ENCODE measurements around the gene IL1B.

IL1B gene

DNA sequence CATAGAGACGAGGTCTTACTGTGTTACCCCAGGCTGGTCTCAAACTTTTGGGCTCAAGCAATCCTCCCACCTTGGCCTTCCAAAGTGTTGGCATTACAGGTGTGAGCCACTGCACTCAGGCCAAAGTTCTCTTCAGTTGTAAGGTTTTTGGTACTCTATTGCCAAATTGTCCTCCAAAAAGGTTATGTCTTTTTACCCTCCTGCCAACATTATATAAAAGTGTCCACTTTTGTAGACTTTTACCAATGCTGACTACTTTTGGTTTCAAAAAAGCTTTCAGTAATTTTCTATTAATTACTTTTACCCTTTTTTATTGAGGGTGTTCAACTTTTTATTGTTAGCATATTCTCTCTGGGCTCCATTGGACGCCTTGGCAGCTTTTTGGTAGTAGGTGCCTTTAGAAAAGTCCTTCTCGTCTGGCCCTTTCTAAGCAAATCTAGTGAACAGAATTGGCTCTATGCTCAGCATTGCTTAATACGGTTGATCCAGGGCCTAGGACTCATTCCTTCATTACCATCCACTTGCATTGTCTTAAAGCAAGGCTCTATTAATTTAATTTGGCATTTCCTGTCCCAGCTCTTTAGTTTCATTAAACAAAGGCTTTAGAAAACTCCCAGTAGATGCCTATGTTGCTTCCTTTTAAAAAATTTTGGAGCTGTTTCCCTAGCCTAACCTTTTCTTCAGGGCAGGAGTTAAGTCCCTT, 35.5 kb downstream of the IL1B start:
- H3K4me1 ChIP-seq (ENCODE audit: insufficient read depth, low read length): peaks cover 7% of the 10 kb centered on the region
- H3K4me3 ChIP-seq (ENCODE audit: low read length): no peak overlapping the region
- H3K36me3 ChIP-seq (ENCODE audit: insufficient read depth, low read length): no peaks in the 10 kb centered on the region
- no peaks in the 10 kb centered on the region for H3K9me3 ChIP-seq (ENCODE audit: low read length)
- H3K27me3 ChIP-seq (ENCODE audit: insufficient read depth, low read length): no peaks in the 10 kb centered on the region
- no peak overlapping the region for H2AFZ ChIP-seq (ENCODE audit: low read depth, low read length)

DNA sequence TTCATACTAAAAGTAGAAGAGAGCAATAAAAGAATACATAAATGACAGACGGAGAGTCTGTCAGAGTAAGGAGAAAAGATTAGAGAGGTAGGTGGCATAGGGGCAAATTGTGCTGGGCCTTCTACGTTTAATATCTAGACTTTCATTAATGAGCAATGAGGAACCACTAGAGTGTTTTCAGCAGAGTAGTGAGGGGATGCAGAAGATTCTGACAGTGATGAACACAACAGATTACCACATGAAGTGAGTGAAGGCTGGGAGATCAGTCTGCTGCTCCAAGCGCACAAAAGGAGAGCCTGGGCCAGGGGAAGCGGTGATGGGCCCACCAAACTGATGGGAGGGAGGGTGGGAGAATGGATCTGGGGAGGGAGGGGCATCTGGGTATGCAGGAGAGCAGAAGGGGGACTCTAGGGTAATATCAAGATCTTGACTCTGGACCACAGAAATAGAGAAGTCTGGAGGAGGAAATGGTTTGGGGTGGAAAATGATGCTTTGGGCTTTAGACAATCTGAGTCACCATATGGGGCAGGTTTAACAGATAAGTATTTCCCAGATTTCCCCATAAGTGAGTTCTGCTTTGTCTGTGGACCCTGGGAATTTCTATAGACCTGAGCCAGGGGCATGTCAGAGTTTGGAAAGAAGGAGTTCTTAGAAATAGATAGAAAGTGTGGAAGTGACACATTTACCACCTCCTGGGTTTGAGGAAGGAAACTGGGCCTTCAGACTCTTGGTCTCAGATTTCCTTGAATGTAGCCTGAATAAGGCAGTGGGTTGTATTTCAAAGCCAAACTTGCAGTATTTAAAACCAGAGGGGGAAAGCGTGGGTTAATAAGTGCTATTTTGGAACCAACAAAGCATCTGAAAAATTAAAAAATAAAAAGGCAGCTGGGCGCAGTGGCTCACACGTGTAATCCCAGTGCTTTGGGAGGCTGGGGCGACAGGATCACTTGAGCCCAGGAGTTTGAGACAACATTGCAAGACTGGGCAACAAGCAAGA, 37.3 kb downstream of the IL1B start:
- no peaks in the 10 kb centered on the region for H3K36me3 ChIP-seq (ENCODE audit: insufficient read depth, low read length)
- no peaks in the 10 kb centered on the region for H3K9me3 ChIP-seq (ENCODE audit: low read length)
- H3K4me3 ChIP-seq (ENCODE audit: low read length): no peak overlapping the region
- H3K4me1 ChIP-seq (ENCODE audit: insufficient read depth, low read length): no peaks in the 10 kb centered on the region
- no peak overlapping the region for H2AFZ ChIP-seq (ENCODE audit: low read depth, low read length)
- no peaks in the 10 kb centered on the region for H3K27me3 ChIP-seq (ENCODE audit: insufficient read depth, low read length)

DNA sequence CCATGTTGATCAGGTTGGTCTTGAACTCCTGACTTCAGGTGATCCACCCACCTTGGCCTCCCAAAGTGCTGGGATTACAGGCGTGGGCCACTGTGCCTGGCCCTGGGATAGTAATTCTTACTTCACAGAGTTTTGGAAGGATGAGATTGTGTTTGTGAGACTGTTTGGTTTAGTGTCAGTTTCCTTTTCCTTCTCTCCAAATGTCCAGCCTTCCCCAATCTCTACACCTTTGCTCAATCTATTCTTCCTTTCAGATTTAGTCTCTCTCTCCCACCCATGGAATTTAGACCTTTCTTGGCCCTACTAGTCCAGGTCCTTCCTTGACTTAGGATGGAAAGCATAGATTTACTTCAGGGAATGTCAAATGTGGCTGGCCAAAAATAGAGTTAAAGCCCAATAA, 40.1 kb downstream of the IL1B start:
- no peak overlapping the region for H3K4me3 ChIP-seq (ENCODE audit: low read length)
- no peak overlapping the region for H2AFZ ChIP-seq (ENCODE audit: low read depth, low read length)
- H3K27me3 ChIP-seq (ENCODE audit: insufficient read depth, low read length): no peaks in the 10 kb centered on the region
- no peaks in the 10 kb centered on the region for H3K9me3 ChIP-seq (ENCODE audit: low read length)
- H3K4me1 ChIP-seq (ENCODE audit: insufficient read depth, low read length): no peaks in the 10 kb centered on the region
- no peaks in the 10 kb centered on the region for H3K36me3 ChIP-seq (ENCODE audit: insufficient read depth, low read length)

DNA sequence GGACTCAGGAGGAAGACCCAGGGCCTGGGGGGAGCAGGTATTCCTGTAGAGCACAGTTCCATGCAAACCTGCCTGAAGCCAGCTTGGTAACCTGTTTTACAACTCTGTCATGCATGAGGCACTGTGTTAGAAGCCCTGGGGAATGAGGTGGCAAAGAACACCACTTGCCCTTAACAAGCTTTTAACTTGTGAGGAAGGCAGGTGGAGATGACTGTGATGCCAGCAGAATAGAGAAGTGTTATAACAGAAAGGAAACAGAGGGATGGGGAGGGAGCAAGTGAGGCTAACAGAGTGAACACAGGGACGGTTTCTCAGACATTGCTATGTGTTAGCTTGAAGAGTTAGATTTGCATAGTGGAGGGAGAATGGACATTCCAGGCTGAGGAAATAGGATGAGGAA, 40.8 kb downstream of the IL1B start:
- no peak overlapping the region for H2AFZ ChIP-seq (ENCODE audit: low read depth, low read length)
- H3K4me1 ChIP-seq (ENCODE audit: insufficient read depth, low read length): no peaks in the 10 kb centered on the region
- no peak overlapping the region for H3K4me3 ChIP-seq (ENCODE audit: low read length)
- H3K9me3 ChIP-seq (ENCODE audit: low read length): no peaks in the 10 kb centered on the region
- no peaks in the 10 kb centered on the region for H3K27me3 ChIP-seq (ENCODE audit: insufficient read depth, low read length)
- H3K36me3 ChIP-seq (ENCODE audit: insufficient read depth, low read length): no peaks in the 10 kb centered on the region

DNA sequence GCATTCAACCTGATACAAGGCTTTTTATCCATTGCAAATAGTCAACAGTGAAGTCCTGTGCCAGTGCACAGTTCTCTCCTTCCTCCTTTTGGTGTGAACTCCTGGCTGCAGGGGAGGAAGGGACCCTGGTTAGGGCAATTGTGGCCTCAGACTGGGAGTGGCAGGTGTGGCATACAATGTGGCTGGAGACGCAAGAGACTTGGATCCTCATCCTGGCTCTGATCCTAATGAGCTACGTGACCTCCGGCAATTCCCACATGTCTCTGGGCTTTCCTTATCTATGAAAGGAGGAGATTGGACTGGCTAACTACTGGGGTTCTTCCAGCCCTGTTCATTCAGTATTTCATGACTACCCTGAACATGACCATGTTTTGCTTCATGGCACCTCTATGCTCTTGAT, 41.7 kb downstream of the IL1B start:
- Histone ChIP-seq H3K4me1 (ENCODE audit: insufficient read depth, low read length) (no peaks in the 10 kb centered on the region), H3K4me3 (ENCODE audit: low read length) (no peak overlapping the region), H3K9me3 (ENCODE audit: low read length) (no peaks in the 10 kb centered on the region), H3K27me3 (ENCODE audit: insufficient read depth, low read length) (no peaks in the 10 kb centered on the region), H3K36me3 (ENCODE audit: insufficient read depth, low read length) (no peaks in the 10 kb centered on the region), H2AFZ (ENCODE audit: low read depth, low read length) (no peak overlapping the region)

DNA sequence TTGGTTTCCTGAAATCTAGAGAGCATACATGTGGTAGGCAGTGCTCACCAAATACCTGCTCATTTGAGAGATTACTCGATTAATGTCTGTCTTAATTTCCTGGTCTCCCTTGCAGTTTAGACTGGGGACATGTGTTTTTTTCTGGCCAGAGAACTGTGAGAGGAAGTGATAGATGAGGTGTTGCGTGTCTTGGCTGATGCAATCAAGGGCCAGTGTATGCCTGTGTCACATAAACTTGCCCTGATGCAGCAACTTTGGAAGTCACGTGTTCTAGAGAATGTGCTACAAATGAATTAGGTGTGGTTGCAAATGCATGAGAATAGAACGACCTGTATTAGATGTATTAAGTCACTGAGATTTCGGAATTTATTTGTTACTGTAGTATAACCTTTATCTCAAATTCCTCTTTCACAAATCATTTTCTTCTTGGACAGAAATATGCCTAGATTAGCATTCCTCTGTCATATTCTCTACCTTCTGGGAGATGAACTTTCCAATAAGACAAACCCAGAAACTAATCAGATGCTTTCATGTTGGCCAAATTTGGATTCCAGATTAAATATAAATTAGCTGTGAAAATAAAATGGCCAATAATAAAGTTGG, 42.3 kb downstream of the IL1B start:
- Histone ChIP-seq H3K4me3 (ENCODE audit: low read length) (no peak overlapping the region), H3K27me3 (ENCODE audit: insufficient read depth, low read length) (no peaks in the 10 kb centered on the region)

DNA sequence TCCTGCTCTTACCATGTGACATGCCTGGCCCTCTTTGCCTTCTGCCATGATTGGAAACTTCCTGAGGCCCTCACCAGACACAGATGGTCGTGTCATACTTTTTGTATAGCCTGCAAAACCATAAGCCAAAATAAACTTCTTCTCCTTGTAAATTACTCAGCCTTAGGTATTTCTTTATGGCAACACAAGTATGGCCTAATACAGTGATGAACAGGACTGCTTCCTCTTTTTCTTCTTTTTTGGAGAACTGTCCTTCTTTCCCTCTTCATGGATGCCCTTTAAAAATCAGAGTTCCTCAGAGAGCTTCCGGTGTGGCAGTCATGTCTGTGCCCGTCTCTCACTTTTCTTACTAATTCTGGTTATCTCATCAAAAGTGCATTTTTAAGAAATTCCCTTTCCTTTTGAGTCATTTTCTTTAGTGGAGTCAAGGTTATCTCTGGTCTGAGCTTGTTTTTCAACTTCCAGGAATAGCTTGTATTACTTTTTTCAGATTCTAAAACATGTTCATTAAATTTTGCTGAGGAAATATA, 43.1 kb downstream of the IL1B start:
- Histone ChIP-seq H3K9me3 (ENCODE audit: low read length) (no peaks in the 10 kb centered on the region), H3K4me3 (ENCODE audit: low read length) (no peak overlapping the region), H2AFZ (ENCODE audit: low read depth, low read length) (no peak overlapping the region), H3K36me3 (ENCODE audit: insufficient read depth, low read length) (no peaks in the 10 kb centered on the region), H3K27me3 (ENCODE audit: insufficient read depth, low read length) (no peaks in the 10 kb centered on the region), H3K4me1 (ENCODE audit: insufficient read depth, low read length) (no peaks in the 10 kb centered on the region)

More for the DNA sequence above, 42.3 kb downstream of the IL1B start:
- Histone ChIP-seq H3K4me1 (ENCODE audit: insufficient read depth, low read length) (no peaks in the 10 kb centered on the region), H3K36me3 (ENCODE audit: insufficient read depth, low read length) (no peaks in the 10 kb centered on the region), H3K9me3 (ENCODE audit: low read length) (no peaks in the 10 kb centered on the region), H2AFZ (ENCODE audit: low read depth, low read length) (no peak overlapping the region)

DNA sequence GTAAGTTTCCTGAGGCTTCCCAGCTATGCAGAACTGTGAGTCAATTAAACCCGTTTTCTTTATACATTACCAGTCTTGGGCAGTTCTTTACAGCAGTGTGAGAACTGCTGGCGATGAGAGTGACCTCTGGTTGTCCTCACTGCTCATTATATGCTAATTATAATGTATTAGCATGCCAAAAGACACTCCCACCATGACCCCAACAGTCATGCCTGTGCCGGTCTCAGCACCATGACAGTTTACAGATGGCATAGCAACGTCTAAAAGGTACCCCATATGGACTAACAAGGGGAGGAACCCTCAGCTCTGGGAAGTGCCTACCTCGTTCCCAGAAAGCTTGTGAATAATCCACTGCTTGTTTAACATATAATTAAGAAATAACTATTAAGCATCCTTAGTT, 44.2 kb downstream of the IL1B start:
- Histone ChIP-seq H2AFZ (ENCODE audit: low read depth, low read length) (no peak overlapping the region), H3K27me3 (ENCODE audit: insufficient read depth, low read length) (no peaks in the 10 kb centered on the region), H3K4me1 (ENCODE audit: insufficient read depth, low read length) (no peaks in the 10 kb centered on the region), H3K36me3 (ENCODE audit: insufficient read depth, low read length) (no peaks in the 10 kb centered on the region), H3K4me3 (ENCODE audit: low read length) (no peak overlapping the region), H3K9me3 (ENCODE audit: low read length) (no peaks in the 10 kb centered on the region)

DNA sequence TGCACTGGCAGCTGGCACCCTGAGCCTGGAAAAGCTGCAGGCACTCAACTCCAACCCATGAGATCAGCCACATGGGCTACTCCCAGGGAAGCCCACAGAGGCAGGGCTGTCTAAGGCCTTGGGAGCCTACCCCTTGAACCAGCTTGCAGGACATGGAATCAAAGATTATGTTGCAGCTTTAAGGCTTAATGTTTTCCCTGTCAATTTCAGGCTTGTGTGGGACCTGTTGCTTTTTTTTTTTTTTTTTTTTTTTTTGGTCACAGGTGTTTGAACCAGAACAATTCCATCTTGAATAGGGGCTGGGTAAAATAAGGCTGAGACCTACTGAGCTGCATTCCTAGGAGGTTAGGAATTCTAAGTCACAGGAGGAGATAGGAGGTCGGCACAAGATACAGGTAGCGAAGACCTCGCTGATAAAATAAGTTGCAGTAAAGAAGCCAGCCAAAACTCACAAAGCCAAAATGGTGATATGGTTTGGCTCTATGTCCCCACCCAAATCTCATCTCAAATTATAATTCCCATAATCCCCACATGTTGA, 44.8 kb downstream of the IL1B start:
- H3K36me3 ChIP-seq (ENCODE audit: insufficient read depth, low read length): no peaks in the 10 kb centered on the region

DNA sequence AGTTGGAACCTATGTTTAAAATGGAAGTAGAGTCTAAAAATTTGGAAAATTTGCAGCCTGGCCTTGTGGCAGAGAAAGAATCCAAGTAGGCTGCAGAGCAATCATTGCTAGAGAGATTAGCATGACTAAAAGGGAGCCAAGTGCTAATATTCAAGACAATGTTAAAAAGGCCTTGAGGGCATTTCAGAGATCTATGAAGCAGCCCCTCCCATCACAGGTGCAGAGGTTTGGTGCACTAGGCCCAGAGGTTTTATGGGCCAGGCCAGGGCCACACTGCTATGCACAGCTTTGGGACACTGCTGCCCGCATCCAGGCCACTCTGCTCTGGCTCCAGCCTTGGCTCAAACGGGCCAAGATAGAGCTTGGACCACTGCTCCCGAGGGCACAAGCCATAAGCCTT, 45.6 kb downstream of the IL1B start:
- no peak overlapping the region for H2AFZ ChIP-seq (ENCODE audit: low read depth, low read length)
- no peaks in the 10 kb centered on the region for H3K36me3 ChIP-seq (ENCODE audit: insufficient read depth, low read length)
- H3K4me3 ChIP-seq (ENCODE audit: low read length): no peak overlapping the region
- no peaks in the 10 kb centered on the region for H3K4me1 ChIP-seq (ENCODE audit: insufficient read depth, low read length)
- H3K9me3 ChIP-seq (ENCODE audit: low read length): no peaks in the 10 kb centered on the region
- no peaks in the 10 kb centered on the region for H3K27me3 ChIP-seq (ENCODE audit: insufficient read depth, low read length)

More for the DNA sequence above, 44.8 kb downstream of the IL1B start:
- no peak overlapping the region for H2AFZ ChIP-seq (ENCODE audit: low read depth, low read length)
- H3K27me3 ChIP-seq (ENCODE audit: insufficient read depth, low read length): no peaks in the 10 kb centered on the region
- H3K4me1 ChIP-seq (ENCODE audit: insufficient read depth, low read length): no peaks in the 10 kb centered on the region
- H3K9me3 ChIP-seq (ENCODE audit: low read length): no peaks in the 10 kb centered on the region
- H3K4me3 ChIP-seq (ENCODE audit: low read length): no peak overlapping the region

DNA sequence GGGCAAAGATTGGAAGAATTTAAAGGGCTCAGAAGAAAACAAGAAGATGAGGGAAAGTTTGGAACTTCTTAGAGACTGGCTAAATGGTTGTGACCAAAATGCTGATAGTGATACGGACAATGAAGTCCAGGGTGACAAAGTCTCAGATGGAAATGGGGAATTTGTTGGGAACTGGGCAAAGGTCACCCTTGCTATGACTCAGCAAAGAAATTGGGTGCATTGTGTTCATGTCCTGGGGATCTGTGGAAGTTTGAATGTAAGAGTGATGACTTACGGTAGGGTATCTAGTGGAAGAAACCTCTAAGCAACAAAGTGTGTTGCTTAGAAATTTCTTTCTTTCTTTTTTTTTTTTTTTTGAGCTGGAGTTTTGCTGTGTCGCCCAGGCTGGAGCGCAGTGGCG, 46.3 kb downstream of the IL1B start:
- no peaks in the 10 kb centered on the region for H3K36me3 ChIP-seq (ENCODE audit: insufficient read depth, low read length)
- no peak overlapping the region for H3K4me3 ChIP-seq (ENCODE audit: low read length)
- H3K27me3 ChIP-seq (ENCODE audit: insufficient read depth, low read length): no peaks in the 10 kb centered on the region
- no peaks in the 10 kb centered on the region for H3K4me1 ChIP-seq (ENCODE audit: insufficient read depth, low read length)
- no peaks in the 10 kb centered on the region for H3K9me3 ChIP-seq (ENCODE audit: low read length)
- no peak overlapping the region for H2AFZ ChIP-seq (ENCODE audit: low read depth, low read length)

DNA sequence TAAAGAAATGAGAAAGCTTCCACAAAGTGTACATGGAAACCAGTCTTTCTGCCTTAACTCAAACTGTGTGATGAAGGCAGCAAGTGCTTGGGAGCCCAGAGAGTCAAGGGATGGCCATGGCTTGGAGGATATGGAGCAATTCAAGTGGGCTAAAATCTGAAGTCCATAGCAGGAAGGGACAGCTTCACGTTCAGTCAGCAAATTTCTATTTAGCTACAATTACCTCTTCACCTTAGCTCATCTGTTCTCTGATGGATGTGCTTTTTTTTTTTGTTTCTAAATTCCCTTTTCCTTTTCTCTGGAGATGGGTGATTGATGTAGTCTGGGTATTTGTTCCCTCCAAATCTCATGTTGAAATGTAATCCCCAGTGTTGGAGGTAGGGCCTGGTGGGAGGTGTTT, 47.4 kb downstream of the IL1B start:
- Histone ChIP-seq H3K36me3 (ENCODE audit: insufficient read depth, low read length) (no peaks in the 10 kb centered on the region), H3K4me1 (ENCODE audit: insufficient read depth, low read length) (peaks cover 5% of the 10 kb centered on the region), H3K27me3 (ENCODE audit: insufficient read depth, low read length) (no peaks in the 10 kb centered on the region), H3K9me3 (ENCODE audit: low read length) (no peaks in the 10 kb centered on the region), H2AFZ (ENCODE audit: low read depth, low read length) (no peak overlapping the region), H3K4me3 (ENCODE audit: low read length) (no peak overlapping the region)

DNA sequence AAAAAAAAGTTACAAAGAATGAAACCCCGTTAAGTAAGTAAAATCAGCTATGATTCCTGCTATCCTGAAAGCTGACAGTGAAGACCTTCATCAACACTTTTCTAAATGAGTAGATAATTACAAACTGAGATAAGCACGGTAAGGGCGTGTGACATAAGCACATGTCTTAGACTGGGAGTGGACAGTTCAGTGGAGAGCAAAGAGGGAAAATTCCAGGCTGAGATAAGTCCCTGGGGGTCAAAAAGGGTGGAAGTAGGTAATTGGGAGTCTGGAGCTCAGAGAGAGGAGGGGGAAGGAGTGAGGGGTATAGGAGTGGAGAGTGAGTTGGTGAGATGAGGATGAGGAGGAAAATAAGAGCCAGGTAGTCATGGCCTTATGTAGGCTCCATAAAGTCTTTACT, 47.9 kb downstream of the IL1B start:
- Histone ChIP-seq H3K9me3 (ENCODE audit: low read length) (no peaks in the 10 kb centered on the region), H3K4me3 (ENCODE audit: low read length) (no peak overlapping the region), H3K27me3 (ENCODE audit: insufficient read depth, low read length) (no peaks in the 10 kb centered on the region), H2AFZ (ENCODE audit: low read depth, low read length) (no peak overlapping the region), H3K4me1 (ENCODE audit: insufficient read depth, low read length) (peaks cover 7% of the 10 kb centered on the region), H3K36me3 (ENCODE audit: insufficient read depth, low read length) (no peaks in the 10 kb centered on the region)
